Fibroblast of lung (primary cell): ENCODE results near the gene DPP6.

Experiments
- CTCF ChIP-seq, 2 donors: IDR thresholded peaks in 1 of 2; conservative IDR thresholded peaks in 1 of 2; 1 replicate in 1 of 2; 2 replicates in 1 of 2; pipeline ENCODE4 v1.5.1; 2011 to 2012; ENCODE audit warnings: low read length in 2 of 2, control low read depth in 1 of 2, inconsistent platforms in 1 of 2, low read depth in 1 of 2, mild to moderate bottlenecking in 1 of 2
- EZH2 ChIP-seq: IDR thresholded peaks from 2 replicates; pipeline ENCODE4 v1.5.1; 2012; ENCODE audit warnings: low read length, control low read depth, mild to moderate bottlenecking; ENCODE audit errors: missing control alignments

DNA sequence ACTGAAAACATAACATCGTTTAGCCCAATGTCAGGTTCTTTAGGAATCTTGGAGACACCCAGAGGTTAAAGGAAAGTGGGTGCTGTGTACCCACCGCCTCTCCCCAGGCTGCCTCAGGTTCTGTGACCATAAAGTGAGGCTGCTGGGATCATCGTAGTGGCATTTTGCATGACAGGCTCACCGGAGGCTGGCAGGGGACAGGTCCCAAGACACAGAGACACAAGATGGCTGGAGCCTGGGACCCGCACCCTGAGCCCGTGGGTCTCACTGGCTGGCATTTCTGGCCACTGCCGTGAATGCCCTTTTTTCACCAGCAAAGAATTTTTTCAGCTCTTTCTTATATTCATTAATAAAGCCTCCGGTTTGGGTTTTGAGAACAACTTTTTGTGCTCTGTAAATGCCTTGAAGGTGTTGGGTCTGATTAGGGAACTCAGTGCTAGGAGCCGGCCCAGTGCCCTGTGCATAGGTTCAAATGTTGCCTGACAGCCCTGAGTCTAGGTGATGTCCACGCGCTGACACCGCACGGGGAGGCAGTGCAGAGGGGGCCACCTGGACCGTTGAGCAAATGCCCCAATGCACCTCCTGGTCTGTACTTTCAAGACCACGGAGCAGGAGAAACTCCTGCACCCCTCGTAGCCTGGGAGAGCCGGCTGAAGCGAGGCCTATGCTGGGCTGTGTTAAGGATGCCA lies 820.8 kb downstream of the DPP6 start:
- TF ChIP-seq CTCF (conservative IDR thresholded peaks at IDR 0.05 in 1 of 2, IDR thresholded peaks at IDR 0.05 in 1 of 2; ENCODE audit: low read depth in 1 of 2, low read length in 2 of 2): no peak
- no peak for TF ChIP-seq EZH2
